OCI-LY7 (cell line): Measurements from ENCODE around the gene NT5C2.

ENCODE experiments used
- CTCF ChIP-seq: fragments of 200-600 bp; sonication (generic); conservative IDR thresholded peaks from 2 replicates; pipeline ENCODE4 v1.5.1; 2014; ENCODE audit warnings: mild to moderate bottlenecking, antibody characterized with exemption, low read length, moderate library complexity, mixed read lengths
- EZH2phosphoT487 ChIP-seq: fragments of 200-600 bp; sonication (generic); IDR thresholded peaks from 2 replicates; pipeline ENCODE4 v1.6.1; 2018; ENCODE audit warnings: low read depth, borderline replicate concordance, mild to moderate bottlenecking, mixed run types, antibody characterized with exemption, low read length, moderate library complexity, mixed read lengths

DNA sequence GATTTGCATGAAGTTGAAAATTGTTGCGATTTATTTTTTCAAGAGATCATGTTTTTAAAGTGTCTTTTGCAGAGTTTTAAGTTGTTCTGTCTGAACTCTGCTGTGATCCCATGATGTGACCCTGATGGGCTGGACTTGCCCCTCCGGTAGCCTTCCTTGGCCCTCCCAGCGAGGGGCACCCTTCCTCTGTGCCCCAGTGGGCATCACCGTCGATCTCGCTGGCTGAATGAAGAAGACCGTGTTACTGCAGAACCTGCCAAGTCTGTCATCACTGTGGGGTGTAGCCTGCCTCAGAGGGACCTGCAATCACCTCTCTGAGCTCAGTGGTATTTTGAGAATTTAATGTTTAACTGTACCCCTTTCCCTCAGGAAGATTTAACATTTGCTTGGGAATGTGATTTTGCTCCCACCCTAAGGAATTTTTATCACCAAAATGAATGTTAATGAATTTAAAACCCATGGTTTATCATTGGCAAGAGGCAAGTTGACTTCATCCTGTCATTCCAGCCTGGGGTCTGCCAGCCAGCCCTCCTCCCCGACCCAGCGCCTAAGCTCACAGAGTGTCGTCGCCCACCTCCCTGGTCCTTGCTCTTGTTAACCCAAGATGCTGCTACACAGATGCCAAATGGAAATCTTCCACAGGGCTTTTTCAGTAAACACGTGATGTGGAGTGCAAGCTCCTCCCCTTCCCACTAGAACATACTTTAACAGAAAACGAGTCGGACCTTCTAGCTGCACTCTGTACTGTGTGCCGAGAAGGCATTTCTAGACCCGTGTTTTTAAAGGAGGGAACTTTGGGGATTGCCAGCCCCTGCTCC, 115.4 kb downstream of the NT5C2 start:
- TF ChIP-seq CTCF (no peak), EZH2phosphoT487 (no peak)
